Measurements from ENCODE around the gene MORC3.
A peak's percentile ranks its signal among the peaks of the same experiment; 100 is the strongest.
"Not testable (repeated sequence)": the region's sequence is repeated elsewhere in the genome, so short reads cannot be mapped to it uniquely, and the experiment has no call there.

MORC3 gene

GRCh38 chr21:36323032-36323431 lies 3.0 kb downstream of the MORC3 start:
- DNase-seq, result peak; percentile 62

- DNase-seq, result no peak
Measured at GRCh38 chr21:36325373-36326010, 5.5 kb downstream of the MORC3 start.

GRCh38 chr21:36330904-36331303 lies 10.9 kb downstream of the MORC3 start:
- DNase-seq, result peak; percentile 64

GRCh38 chr21:36337099-36337509 lies 17.1 kb downstream of the MORC3 start:
- no peak for DNase-seq

- DNase-seq, result no peak
Measured at GRCh38 chr21:36338975-36339374, 19.0 kb downstream of the MORC3 start.

- not testable (repeated sequence) for DNase-seq
Measured at GRCh38 chr21:36342581-36342980, 22.6 kb downstream of the MORC3 start.

- DNase-seq, result no peak
Measured at GRCh38 chr21:36344931-36345330, 24.9 kb downstream of the MORC3 start.

- peak; percentile 15 for DNase-seq
Measured at GRCh38 chr21:36347278-36347961, 27.4 kb downstream of the MORC3 start.

GRCh38 chr21:36347962-36348328 lies 27.9 kb downstream of the MORC3 start:
- no peak for DNase-seq

- DNase-seq, result no peak
Measured at GRCh38 chr21:36349315-36349714, 29.3 kb downstream of the MORC3 start.

GRCh38 chr21:36350282-36350910 lies 30.4 kb downstream of the MORC3 start:
- DNase-seq, result no peak

- peak; percentile 70 for DNase-seq
Measured at GRCh38 chr21:36354918-36355680, 35.1 kb downstream of the MORC3 start.

GRCh38 chr21:36355868-36356267 lies 35.9 kb downstream of the MORC3 start:
- peak; percentile 73 for DNase-seq

- DNase-seq, result no peak
Measured at GRCh38 chr21:36359185-36359584, 39.2 kb downstream of the MORC3 start.

- no peak for DNase-seq
Measured at GRCh38 chr21:36369064-36369685, 49.2 kb downstream of the MORC3 start.

GRCh38 chr21:36375994-36376393 lies 56.0 kb downstream of the MORC3 start:
- DNase-seq, result no peak

GRCh38 chr21:36377391-36377842 lies 57.4 kb downstream of the MORC3 start:
- no peak for DNase-seq

- no peak for DNase-seq
Measured at GRCh38 chr21:36379251-36379650, 59.3 kb downstream of the MORC3 start.

- DNase-seq, result peak; percentile 37
Measured at GRCh38 chr21:36381841-36382589, 62.0 kb downstream of the MORC3 start.

GRCh38 chr21:36382722-36383121 lies 62.7 kb downstream of the MORC3 start:
- peak; percentile 26 for DNase-seq

- DNase-seq, result no peak
Measured at GRCh38 chr21:36384885-36385232, 64.9 kb downstream of the MORC3 start.

Data from NCI-H69 (cell line).